Erythroblast (primary cell): ENCODE results near the gene ILF3.

Experiments used
- DNase-seq, 2 experiments: peaks; one replicate each; lab custom pipeline; 2025; lab: John Stamatoyannopoulos, UW
- GATA1 ChIP-seq: IDR thresholded peaks from 2 replicates; pipeline ENCODE4 v1.6.1; 2011; ENCODE audit warnings: low read depth, mild to moderate bottlenecking, control low read depth, low read length, moderate library complexity
- POLR2A ChIP-seq: IDR thresholded peaks from 2 replicates; pipeline ENCODE4 v1.6.1; 2011; ENCODE audit warnings: mild to moderate bottlenecking, low read length

The ILF3 gene

GRCh38 chr19:10691178-10691881 lies 37.2 kb downstream of the ILF3 start:
- DNase-seq = no peak
- TF ChIP-seq GATA1 = no peak
- no peak for TF ChIP-seq POLR2A

GRCh38 chr19:10691883-10692282 lies 37.7 kb downstream of the ILF3 start:
- DNase-seq = no peak
- TF ChIP-seq GATA1 (no peak), POLR2A (no peak)

DNA sequence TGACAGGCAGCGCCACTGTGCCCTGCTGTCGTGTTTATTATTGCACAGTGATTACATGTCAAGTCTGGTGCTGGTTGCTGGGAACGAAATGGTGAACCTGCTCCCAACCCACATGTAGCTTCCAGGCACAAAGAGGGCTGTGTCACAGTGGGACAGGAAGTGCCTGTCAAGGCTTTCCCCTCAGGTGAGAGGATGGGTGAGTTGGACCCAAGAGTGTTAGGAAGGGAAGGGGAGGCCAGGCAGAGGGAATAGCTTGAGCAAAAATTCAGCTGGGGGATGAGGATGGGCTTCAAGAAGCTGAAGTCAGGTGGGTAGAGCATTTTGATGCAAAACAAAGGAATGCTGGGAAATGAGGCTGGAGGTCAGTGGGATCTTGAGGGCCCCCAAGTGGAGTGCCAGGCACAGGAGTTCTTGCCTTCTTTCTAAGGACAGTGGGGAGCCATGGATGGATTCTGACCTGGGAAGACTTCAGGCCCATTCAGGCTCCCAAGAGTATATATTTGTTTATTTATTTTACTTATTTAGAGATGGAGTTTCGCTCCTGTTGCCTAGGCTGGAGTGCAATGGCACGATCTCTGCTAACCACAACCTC lies 38.6 kb downstream of the ILF3 start:
- no peak for DNase-seq
- no peak for TF ChIP-seq GATA1
- no peak for TF ChIP-seq POLR2A

GRCh38 chr19:10694706-10695307 lies 40.7 kb downstream of the ILF3 start:
- TF ChIP-seq GATA1 (no peak), POLR2A (no peak)
- DNase-seq = no peak

DNA sequence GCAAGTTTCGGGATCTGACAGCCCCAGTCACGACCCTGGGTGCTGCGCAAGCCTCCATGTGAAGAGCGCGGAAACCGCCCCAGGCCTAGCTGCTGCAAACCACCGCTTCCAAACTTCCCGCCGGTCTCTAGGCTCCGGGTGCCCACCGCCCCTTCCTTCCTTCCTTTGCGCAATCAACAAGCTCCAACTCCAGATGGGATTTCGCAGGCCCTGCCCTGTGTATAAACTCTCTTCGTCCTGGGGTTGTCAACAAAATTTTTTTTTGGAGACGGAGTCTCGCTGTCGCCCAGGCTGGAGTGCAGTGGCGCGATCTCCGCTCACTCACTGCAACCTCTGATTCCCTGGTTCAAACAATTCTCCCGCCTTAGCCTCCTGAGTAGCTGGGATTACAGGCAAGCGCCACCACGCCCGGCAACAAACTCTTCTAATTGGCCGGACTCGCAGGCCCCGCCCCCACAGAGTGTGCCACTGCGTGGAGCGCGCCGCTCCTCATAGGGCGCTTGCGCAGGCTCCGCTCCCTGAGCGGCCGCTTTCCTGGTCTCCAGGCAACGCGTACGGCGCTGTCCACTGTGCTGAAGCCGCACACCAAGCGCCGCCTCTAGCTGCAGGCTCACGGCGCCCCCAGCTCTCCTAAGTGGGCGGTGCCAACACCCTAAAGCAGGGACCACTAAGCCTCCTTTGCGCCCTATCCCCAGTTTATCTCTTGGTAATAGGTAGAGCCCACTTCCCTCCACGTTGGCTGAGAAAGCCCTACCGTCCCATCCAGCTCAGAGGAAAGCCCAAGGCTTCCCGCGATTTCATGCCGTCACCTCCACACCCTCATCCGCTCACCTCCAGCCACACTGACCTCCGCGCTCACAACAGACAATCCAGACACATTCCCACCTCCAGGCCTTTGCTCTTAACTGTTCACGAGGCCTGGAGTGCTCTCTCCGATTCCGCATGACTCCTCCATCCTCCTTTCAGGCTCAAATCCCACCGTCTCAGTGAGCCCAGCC lies 41.6 kb downstream of the ILF3 start:
- no peak for TF ChIP-seq GATA1
- no peak for TF ChIP-seq POLR2A
- DNase-seq = peak; percentile 94

GRCh38 chr19:10699650-10700335 lies 45.6 kb downstream of the ILF3 start:
- TF ChIP-seq GATA1 (no peak), POLR2A (no peak)
- peak; percentile 78 to 85 for DNase-seq

- TF ChIP-seq GATA1 = no peak
- TF ChIP-seq POLR2A = no peak
- DNase-seq = peak; percentile 53 to 59
Measured at GRCh38 chr19:10701955-10702525, 47.9 kb downstream of the ILF3 start.

DNA sequence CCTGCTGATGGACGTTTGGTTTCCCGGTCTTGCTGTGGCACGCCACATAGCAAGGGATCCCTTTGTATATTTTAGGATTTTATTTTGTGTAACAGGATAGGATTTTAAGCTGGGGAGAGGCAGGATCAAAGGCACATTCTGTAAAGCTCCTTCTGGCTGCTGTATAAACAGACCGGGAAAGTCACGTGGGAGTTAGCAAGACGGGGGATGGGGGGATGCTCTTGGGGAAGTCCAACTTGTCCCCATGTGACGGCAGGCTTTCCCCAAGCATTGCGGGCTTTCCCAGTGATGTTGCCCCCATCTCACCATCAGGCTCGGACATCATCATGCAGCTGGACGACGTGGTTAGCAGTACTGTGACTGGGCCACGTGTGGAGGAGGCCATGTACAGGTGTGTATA lies 52.8 kb downstream of the ILF3 start:
- DNase-seq = no peak
- TF ChIP-seq POLR2A = no peak
- no peak for TF ChIP-seq GATA1

DNA sequence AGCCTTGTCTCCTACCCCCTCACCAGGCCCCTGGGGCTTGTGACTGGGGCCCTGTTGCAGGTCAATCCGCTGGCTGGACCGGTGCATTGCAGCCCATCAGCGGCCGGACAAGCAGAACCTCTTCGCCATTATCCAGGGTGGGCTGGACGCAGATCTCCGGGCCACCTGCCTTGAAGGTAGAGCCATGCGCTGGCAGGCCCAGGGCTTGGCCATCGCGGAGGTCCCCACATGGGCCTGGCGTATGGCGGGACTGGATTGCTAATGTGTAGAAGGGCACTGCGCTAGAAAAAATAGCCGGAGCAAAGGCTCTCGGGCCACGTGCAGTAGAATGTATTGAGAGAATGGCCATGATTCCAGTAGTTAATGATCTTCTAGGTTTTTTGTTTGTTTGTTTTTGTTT lies 53.3 kb downstream of the ILF3 start:
- no peak for DNase-seq
- TF ChIP-seq GATA1 (no peak), POLR2A (no peak)

GRCh38 chr19:10708291-10708690 lies 54.1 kb downstream of the ILF3 start:
- TF ChIP-seq GATA1 (no peak), POLR2A (no peak)
- no peak for DNase-seq

GRCh38 chr19:10712045-10712444 lies 57.9 kb downstream of the ILF3 start:
- no peak for DNase-seq
- TF ChIP-seq GATA1 = no peak
- no peak for TF ChIP-seq POLR2A

DNA sequence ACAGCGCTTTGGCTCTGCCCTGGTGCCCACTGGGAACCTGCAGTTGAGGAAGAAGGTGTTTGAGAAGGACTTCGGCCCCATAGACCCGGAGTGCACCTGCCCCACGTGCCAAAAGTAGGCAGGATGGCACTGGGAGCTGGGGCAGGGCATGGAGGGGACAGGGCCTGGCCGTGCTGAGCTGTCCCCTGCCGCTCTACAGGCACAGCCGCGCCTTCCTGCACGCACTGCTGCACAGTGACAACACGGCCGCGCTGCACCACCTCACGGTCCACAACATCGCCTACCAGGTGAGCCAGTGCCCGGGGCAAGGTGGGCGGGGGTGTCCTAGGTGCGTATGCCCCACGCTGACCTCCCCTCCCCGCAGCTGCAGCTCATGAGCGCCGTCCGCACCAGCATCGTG lies 58.6 kb downstream of the ILF3 start:
- TF ChIP-seq POLR2A (no peak), GATA1 (no peak)
- DNase-seq = no peak

- TF ChIP-seq POLR2A = no peak
- TF ChIP-seq GATA1 = no peak
- DNase-seq = no peak
Measured at GRCh38 chr19:10713317-10713716, 59.2 kb downstream of the ILF3 start.
